ENCODE measurements around the gene RNGTT.
"Not testable (repeated sequence)": the region's sequence is repeated elsewhere in the genome, so short reads cannot be mapped to it uniquely, and the experiment has no call there.

RNGTT gene

GRCh38 chr6:88970301-88970700 is 6.9 kb upstream of the RNGTT start:
- DNase-seq: no peak

DNA sequence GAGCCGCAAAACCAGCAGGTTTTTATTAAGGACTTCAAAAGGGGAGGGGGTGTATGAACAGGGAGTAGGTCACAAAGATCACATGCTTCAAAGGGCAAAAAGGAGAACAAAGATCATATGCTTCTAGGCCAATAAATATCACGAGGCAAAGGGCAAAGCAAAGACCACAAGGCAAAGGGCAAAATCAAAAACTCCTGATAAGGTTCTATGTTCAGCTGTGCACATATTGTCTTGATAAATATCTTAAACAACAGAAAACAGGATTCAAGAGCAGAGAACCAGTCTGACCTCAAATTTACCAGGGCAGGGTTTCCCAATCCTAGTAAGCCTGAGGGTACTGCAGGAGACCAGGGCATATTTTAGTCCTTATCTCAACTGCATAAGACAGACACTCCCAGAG is 5.8 kb upstream of the RNGTT start:
- not testable (repeated sequence) for DNase-seq

DNA sequence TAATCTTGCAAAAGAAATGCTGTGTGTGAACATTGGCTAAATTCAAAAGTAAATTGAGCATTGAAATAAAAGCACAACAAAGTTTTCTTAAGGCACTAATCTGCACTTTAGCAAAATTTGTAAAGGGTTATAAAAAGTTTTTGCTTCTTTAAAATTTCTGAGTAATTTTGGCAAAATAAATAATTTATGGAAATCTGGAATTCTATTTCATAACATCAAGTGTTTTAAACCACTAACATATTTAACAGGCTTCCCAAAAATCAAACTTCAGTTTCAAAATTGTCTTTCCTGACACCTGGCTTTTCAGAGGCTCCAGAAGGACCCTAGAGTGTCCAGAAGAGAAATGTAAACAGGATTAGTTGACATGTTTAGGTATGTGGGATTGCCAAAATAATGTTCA is 4.5 kb upstream of the RNGTT start:
- DNase-seq: no peak

DNA sequence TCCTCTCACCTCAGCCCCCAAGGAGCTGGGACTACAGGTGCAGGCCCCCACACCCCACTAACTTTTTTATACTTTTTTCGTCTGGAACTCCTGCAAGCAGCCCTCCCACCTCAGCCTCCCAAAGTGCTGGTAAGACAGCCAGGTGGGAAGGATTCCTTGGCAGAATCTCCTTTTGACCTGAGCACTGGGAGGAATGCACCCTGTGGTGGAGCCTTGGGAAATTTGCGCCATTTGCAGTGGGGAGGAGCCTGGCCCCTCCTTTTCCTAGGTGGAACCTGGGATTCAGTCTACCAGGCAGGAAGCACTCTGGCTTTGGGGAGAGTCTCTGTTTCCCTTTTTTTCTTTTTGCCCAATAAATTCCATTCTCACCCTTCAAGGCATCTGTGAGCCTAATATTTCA is 2.3 kb upstream of the RNGTT start:
- no peak for DNase-seq

GRCh38 chr6:88964509-88964908 is 1.1 kb upstream of the RNGTT start:
- no peak for DNase-seq

- DNase-seq: no peak
These were observed 4.6 kb downstream of the RNGTT start for GRCh38 chr6:88958842-88959241.

DNA sequence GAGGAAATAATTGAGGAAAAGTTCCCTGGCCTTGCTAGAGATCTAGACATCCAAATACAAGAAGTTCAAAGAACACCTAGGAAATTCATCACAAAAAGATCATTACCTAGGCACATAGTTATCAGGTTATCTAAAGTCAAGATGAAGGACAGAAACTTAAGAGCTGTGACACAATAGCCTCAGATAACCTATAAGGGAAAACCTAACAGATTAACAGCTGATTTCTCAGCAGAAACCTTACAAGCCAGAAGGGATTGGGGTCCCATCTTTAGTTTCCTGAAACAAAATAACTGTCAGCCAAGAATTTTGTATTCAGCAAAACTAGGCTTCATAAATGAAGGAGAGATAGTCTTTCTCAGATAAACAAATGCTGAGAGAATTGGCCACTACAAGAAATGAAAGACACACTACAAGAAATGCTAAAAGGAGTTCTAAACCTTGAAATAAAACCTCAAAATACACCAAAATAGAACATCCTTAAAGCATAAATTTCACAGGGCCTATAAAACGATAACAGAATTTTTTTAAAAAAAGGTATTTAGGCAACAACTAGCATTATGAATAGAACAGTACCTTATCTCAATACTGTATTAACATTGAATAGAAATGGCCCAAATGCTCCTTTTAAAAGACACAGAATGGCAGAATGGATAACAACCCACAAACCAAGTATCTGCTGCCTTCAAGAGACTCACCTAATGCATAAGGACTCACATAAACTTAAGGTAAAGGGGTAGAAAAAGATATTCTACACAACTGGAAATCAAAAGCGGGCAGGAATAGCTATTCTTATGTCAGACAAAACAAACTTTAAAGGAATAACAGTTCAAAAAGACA is 9.7 kb downstream of the RNGTT start:
- no peak for DNase-seq

GRCh38 chr6:88952065-88952704 is 11.2 kb downstream of the RNGTT start:
- no peak for DNase-seq

GRCh38 chr6:88945415-88946008 is 17.9 kb downstream of the RNGTT start:
- no peak for DNase-seq

DNA sequence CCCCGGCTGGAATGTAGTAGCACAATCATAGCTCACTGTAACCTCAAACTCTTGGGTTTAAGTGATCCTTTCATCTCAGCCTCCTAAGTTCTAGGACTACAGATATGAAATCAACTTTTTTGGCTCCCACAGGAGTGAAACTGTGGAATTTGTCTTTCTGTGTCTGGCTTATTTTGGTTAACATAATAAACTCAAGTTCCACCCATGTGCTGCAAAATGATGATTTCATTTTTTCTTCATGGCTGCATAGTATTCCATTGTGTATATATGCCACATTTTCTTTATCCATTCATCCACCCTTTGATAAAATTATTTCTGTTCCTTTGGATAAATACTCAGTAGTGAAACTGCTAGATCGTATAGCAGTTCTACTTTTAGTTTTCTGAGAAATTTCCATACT is 29.9 kb downstream of the RNGTT start:
- no peak for DNase-seq

GRCh38 chr6:88932019-88932418 is 31.4 kb downstream of the RNGTT start:
- not testable (repeated sequence) for DNase-seq

DNA sequence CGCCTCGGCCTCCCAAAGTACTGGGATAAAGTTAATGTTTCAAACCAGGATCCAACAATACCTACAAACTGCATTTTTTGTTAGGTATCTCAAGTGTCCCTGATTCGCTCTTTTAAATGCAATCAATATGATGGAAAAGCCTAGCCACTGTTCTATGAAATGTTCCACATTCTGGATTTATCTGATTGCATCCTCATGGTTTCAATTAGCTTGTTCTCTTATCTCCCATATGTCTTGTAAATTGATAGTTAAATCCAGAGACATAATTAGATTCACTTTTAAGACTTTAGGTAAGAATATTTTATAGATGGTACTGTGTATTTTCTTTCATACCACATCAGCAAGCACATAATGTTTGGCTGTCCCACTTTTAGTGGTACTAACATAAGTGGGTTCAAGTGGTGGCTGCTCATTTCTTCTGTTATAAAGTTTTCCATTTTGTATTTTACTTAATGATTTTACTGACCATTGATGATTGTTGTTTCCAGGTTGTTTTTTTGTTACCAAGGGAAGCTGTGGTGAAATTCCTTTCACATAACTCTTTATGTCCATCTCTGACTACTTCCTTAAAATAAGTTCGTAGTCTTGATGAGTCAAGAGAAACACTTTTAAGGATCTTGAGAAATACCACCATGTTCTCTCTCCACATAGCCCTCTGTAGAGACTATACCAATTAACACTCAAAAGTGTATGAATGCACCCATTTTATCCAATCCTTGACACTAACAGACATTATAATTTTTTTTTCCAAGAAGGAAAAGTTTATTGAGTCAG is 40.5 kb downstream of the RNGTT start:
- DNase-seq: no peak

GRCh38 chr6:88921734-88922133 is 41.7 kb downstream of the RNGTT start:
- DNase-seq: no peak

- no peak for DNase-seq
These were observed 42.4 kb downstream of the RNGTT start for GRCh38 chr6:88920774-88921733.

- no peak for DNase-seq
These were observed 43.3 kb downstream of the RNGTT start for GRCh38 chr6:88920088-88920487.

DNA sequence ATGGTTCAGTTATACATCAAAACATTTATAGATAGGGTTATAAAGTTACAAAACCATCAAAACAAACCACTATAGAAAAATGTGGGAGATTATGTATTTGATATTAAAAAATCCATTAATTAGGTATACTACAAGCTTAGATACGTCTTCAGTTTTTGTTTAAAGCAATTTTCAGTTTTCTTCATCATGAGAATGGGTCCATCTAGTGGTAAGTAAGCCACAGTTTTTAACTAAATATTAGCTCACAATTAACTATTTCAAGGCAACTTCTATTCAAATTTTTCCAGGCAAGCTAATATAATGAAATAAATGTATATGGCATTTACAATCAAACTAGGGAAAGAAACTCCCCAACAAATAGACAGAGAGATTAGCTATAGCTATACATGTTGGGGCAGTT is 44.4 kb downstream of the RNGTT start:
- no peak for DNase-seq

DNA sequence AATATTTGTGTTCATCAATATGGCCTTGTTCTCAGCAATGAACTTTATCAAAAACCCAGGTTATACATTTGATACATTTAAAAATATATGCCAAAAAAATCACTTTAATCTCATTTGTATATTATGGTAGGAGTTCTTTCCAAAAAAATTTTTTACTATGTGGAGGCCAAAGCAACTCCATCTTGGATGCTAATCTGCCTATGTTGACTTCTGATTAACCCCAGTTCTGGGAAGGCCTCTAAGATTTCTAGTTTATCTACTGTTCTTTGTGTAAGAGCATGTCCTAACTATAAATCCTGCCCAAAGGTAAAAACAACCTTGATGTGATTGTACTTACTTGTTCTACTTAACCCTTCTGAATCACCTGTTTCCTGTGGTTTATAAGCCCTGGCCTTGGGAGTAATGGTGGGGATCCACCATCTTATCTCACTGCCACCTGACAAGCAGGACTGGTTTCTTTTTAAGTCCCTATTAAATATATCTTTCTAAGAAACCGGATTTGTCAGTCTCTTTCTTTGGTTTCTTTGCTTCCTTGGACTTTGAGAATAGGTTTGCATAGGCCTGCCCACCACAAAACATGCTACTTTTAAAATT is 46.7 kb downstream of the RNGTT start:
- DNase-seq: no peak

DNA sequence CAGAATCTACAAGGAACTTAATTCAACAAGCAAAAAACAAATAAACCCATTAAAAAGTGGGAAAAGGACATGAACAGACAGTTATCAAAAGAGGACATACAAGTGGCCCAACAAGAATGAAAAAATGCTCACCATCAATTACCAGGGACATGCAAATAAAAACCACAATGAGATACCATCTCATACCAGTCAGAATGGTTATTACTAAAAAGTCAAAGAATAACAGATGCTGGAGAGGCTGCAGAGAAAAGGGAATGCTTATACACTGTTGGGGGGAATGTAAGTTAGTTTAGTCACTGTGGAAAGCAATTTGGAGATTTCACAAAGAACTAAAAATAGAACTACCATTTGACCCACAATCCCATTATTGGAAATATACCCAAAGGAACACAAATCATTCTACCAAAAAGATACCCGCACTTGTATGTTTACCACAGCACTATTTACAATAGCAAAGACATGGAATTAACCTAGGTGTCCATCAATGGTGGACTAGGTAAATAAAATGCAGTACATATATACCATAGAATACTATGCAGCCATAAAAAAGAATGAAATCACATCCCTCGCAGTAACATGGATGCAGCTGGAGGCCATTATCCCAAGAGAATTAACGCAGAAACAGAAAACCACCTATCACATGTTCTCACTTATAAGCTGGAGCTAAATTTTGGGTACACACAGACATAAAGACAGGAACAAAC is 48.4 kb downstream of the RNGTT start:
- no peak for DNase-seq

DNA sequence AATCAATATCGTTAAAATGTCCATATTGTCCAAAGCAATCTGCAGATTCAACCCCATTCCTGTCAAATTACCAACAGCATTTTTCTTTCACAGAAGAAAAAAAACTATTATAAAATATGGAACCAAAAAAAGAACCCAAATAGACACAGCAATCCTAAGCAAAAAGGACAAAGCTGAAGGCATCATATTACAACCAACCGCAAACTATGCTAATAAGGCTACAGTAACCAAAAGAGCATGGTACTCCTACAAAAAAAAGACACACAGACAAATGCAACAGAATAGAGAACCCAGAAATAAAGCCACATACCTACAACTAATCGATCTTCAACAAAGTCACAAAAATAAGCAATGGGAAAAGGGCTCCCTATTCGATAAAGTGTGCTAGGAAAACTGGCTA is 49.2 kb downstream of the RNGTT start:
- no peak for DNase-seq

- no peak for DNase-seq
These were observed 49.9 kb downstream of the RNGTT start for GRCh38 chr6:88913471-88913870.

Data from CD4-positive, alpha-beta T cell treated with Interleukin-1 beta for 1 hour (primary cell).